Keratinocyte (primary cell): ENCODE measurements around the gene PKLR. TPM values are rescaled to one million over a fixed set of nuclear protein-coding genes. Genes with fewer than 3 reads are reported as not detected.

Source experiments
- DNase-seq: peaks from one replicate; pipeline ENCODE4 v3.0.0-alpha.2; 2011; ENCODE audit warnings: low read depth, missing footprints, low spot score
- FAIRE-seq: peaks from 2 replicates; lab custom pipeline; 2011; peaks lifted over from hg19 to GRCh38; lab: Jason Lieb, UNC
- H2AFZ ChIP-seq: 2 replicates; pipeline ENCODE4 v1.6.0; 2012; ENCODE audit warnings: low read length, control low read depth, inconsistent platforms; ENCODE audit not compliant: control insufficient read depth
- H3K27ac ChIP-seq: 2 replicates; pipeline ENCODE4 v1.5.1; 2011; ENCODE audit warnings: low read length; ENCODE audit not compliant: control insufficient read depth, insufficient read depth
- H3K27me3 ChIP-seq: 3 replicates; pipeline ENCODE4 v1.6.0; 2011; ENCODE audit warnings: low read length; ENCODE audit not compliant: control insufficient read depth, insufficient read depth; ENCODE audit errors: extremely low read depth
- H3K36me3 ChIP-seq, 2 experiments: 2 replicates in 1 of 2; 3 replicates in 1 of 2; pipeline ENCODE4 v1.5.1; 2011; ENCODE audit warnings: low read length in 2 of 2, mild to moderate bottlenecking in 1 of 2; ENCODE audit not compliant: control insufficient read depth in 2 of 2, insufficient read depth in 2 of 2; ENCODE audit errors: extremely low read depth in 1 of 2
- H3K4me1 ChIP-seq: 3 replicates; pipeline ENCODE4 v1.5.1; 2011; ENCODE audit warnings: low read length; ENCODE audit not compliant: control insufficient read depth, insufficient read depth; ENCODE audit errors: extremely low read depth
- H3K4me2 ChIP-seq: 3 replicates; pipeline ENCODE4 v1.6.0; 2011; ENCODE audit warnings: low read depth, low read length; ENCODE audit not compliant: control insufficient read depth, insufficient read depth; ENCODE audit errors: extremely low read depth
- H3K4me3 ChIP-seq, 3 experiments: fragments of 200-600 bp in 1 of 3; sonication (generic) in 1 of 3; 2 replicates in 2 of 3; 3 replicates in 1 of 3; pipeline ENCODE4 v1.5.1; 2011 to 2016; ENCODE audit warnings: low read length in 3 of 3, mild to moderate bottlenecking in 3 of 3, control low read depth in 2 of 3, inconsistent platforms in 1 of 3, low read depth in 1 of 3, mixed read lengths in 1 of 3, mixed run types in 1 of 3, moderate library complexity in 1 of 3; ENCODE audit not compliant: control insufficient read depth in 2 of 3, insufficient read depth in 2 of 3; ENCODE audit errors: extremely low read depth in 1 of 3
- H3K79me2 ChIP-seq: 2 replicates; pipeline ENCODE4 v1.6.0; 2012; ENCODE audit warnings: low read length; ENCODE audit not compliant: control insufficient read depth, insufficient read depth
- H3K9ac ChIP-seq: 3 replicates; pipeline ENCODE4 v1.6.0; 2011; ENCODE audit warnings: low read length; ENCODE audit not compliant: control insufficient read depth, insufficient read depth; ENCODE audit errors: extremely low read depth
- H3K9me1 ChIP-seq: 3 replicates; pipeline ENCODE4 v1.6.0; 2011; ENCODE audit warnings: low read length; ENCODE audit not compliant: control insufficient read depth, insufficient read depth; ENCODE audit errors: extremely low read depth
- H3K9me3 ChIP-seq: 2 replicates; pipeline ENCODE4 v1.5.1; 2012; ENCODE audit warnings: low read depth, low read length; ENCODE audit not compliant: control insufficient read depth
- H4K20me1 ChIP-seq: 3 replicates; pipeline ENCODE4 v1.6.0; 2011; ENCODE audit warnings: low read length; ENCODE audit not compliant: control insufficient read depth, insufficient read depth; ENCODE audit errors: extremely low read depth
- EZH2 ChIP-seq: IDR thresholded peaks from one replicate; pipeline ENCODE4 v1.6.1; 2012; ENCODE audit warnings: inconsistent platforms, mild to moderate bottlenecking, low read length, moderate library complexity
- dilution Hi-C: fragments of 300-500 bp; cut with MboI; formaldehyde crosslinking; loops from one replicate; pipeline ENCODE4 v1.7.0; 2020; ENCODE audit warnings: low sequenced_read_pairs; ENCODE audit not compliant: extremely low pct_ligation_motif_present
- polyA plus RNA-seq, 5 experiments: library from polyadenylated mRNA; depleted of rRNA in 3 of 5; stranded (reverse) in 3 of 5; stranded (forward) in 1 of 5; unstranded in 1 of 5; fragments of >200 nt; gene quantifications; 1 replicate in 1 of 5; 2 replicates in 3 of 5; 3 replicates in 1 of 5; pipeline versions ENCODE4 v1.2.1 to v1.2.3, GENCODE V29; 2011 to 2012; ENCODE audit warnings: missing spikeins in 2 of 5, low read depth in 1 of 5, low replicate concordance in 1 of 5
- TF ChIP-seq, protein P1 (sequence below), 3 experiments: IDR thresholded peaks in 1 of 3; conservative IDR thresholded peaks in 1 of 3; optimal IDR thresholded peaks in 1 of 3; 2 replicates in 2 of 3; 3 replicates in 1 of 3; pipeline versions ENCODE3 to v1.5.1; 2011; ENCODE audit warnings: low read length in 3 of 3, mild to moderate bottlenecking in 3 of 3, moderate library complexity in 2 of 3, control low read depth in 1 of 3, inconsistent platforms in 1 of 3; ENCODE audit not compliant: insufficient read depth in 2 of 3; ENCODE audit errors: extremely low read depth in 1 of 3

The PKLR gene
- polyA plus RNA-seq, 1 donor (not counting 4 experiments of a cell fraction or from before 2014, with no cell fraction given): 0.03 TPM

DNA sequence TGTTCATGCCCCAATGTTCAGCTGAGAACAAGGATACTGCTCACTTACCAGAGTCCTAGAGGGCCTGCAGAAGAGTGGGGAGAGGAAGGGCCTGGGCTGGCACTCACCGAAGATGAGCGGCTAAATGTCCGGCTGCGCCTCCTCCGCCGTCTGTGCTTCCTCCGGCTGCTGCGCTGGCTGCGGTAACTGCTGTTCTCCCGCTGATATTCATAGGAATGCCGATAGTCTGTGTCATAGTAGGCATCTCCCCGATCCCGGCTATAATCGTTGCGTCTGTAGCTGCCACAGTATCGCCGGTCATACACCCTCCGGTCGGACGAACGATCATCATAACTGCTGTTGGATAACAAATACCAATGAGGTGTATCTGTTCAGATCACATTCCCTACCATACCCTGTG lies 31.9 kb downstream of the PKLR start:
- FAIRE-seq (no peak), DNase-seq (no peak)
- Histone ChIP-seq H2AFZ (no peak overlapping the region), H3K9me1 (no peaks in the 10 kb centered on the region), H3K9ac (no peak overlapping the region), H3K27me3 (no peaks in the 10 kb centered on the region), H3K9me3 (no peaks in the 10 kb centered on the region), H3K4me1 (peaks cover 12% of the 10 kb centered on the region), H4K20me1 (peaks cover 3% of the 10 kb centered on the region), H3K79me2 (peaks cover 37% of the 10 kb centered on the region), H3K4me2 (no peak overlapping the region), H3K36me3 (peaks cover 39 to 60% of the 10 kb centered on the region in 2 experiments), H3K27ac (no peak overlapping the region), H3K4me3 (no peak overlapping the region)
- dilution Hi-C loops: no loop called here
- TF ChIP-seq, protein P1, sequence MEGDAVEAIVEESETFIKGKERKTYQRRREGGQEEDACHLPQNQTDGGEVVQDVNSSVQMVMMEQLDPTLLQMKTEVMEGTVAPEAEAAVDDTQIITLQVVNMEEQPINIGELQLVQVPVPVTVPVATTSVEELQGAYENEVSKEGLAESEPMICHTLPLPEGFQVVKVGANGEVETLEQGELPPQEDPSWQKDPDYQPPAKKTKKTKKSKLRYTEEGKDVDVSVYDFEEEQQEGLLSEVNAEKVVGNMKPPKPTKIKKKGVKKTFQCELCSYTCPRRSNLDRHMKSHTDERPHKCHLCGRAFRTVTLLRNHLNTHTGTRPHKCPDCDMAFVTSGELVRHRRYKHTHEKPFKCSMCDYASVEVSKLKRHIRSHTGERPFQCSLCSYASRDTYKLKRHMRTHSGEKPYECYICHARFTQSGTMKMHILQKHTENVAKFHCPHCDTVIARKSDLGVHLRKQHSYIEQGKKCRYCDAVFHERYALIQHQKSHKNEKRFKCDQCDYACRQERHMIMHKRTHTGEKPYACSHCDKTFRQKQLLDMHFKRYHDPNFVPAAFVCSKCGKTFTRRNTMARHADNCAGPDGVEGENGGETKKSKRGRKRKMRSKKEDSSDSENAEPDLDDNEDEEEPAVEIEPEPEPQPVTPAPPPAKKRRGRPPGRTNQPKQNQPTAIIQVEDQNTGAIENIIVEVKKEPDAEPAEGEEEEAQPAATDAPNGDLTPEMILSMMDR (optimal IDR thresholded peaks at IDR 0.05 in 1 of 3, IDR thresholded peaks at IDR 0.05 in 1 of 3, conservative IDR thresholded peaks at IDR 0.05 in 1 of 3; ENCODE audit: extremely low read depth in 1 of 3, insufficient read depth in 2 of 3, low read length in 3 of 3): no peak
- no peak for TF ChIP-seq EZH2

DNA sequence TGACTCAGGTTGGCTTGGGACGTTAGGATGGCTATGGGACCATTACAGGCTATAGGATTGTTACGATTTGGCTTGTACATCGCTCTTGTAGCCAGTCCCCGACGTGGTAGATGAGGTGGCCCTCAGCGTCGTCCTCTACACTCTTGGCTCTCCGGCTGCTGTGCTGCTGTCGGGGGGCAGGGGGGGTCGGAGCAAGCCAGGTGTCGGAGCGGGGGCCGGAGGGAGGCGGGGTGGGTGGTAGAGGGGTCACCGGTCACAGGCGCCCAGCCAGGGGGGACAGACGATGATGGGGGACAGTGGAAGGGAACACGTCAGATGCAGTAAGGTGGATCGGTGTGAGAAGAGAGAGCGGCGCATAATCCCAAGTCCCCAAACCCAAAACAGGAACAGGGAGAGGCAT lies 32.6 kb downstream of the PKLR start:
- peaks cover 3% of the 10 kb centered on the region for H4K20me1 ChIP-seq
- peaks cover 10% of the 10 kb centered on the region for H3K4me1 ChIP-seq
- H3K36me3 ChIP-seq: peaks cover 43 to 68% of the 10 kb centered on the region in 2 experiments
- dilution Hi-C loops: no loop called here
- H3K9me1 ChIP-seq: no peaks in the 10 kb centered on the region
- no peak for FAIRE-seq
- H3K79me2 ChIP-seq: peaks cover 37% of the 10 kb centered on the region
- no peaks in the 10 kb centered on the region for H3K9me3 ChIP-seq
- H3K27ac ChIP-seq: no peak overlapping the region
- H3K9ac ChIP-seq: no peak overlapping the region
- no peaks in the 10 kb centered on the region for H3K27me3 ChIP-seq
- DNase-seq: no peak
- no peak overlapping the region for H2AFZ ChIP-seq
- H3K4me3 ChIP-seq: no peak overlapping the region
- TF ChIP-seq EZH2: no peak
- TF ChIP-seq, protein P1 (optimal IDR thresholded peaks at IDR 0.05 in 1 of 3, IDR thresholded peaks at IDR 0.05 in 1 of 3, conservative IDR thresholded peaks at IDR 0.05 in 1 of 3; ENCODE audit: extremely low read depth in 1 of 3, insufficient read depth in 2 of 3, low read length in 3 of 3): no peak
- H3K4me2 ChIP-seq: no peak overlapping the region
